PC-3 (cell line): ENCODE data around the gene OTX2. TPM values are rescaled to one million over a fixed set of nuclear protein-coding genes. Genes with fewer than 3 reads are reported as not detected.

Source experiments
- ATAC-seq: fragments of 200-7000 bp; cut with Tn5 transposase; 2 replicates; pipeline ENCODE4 v1.9.1; 2020; ENCODE audit warnings: mild to moderate bottlenecking, moderate library complexity
- BruUV-seq: library from RNA; stranded (reverse); fragments of 400-500 nt; replicated peaks from 2 replicates; lab custom pipeline; 2021; lab: Mats Ljungman, UMichigan
- CTCF ChIA-PET: fragments of 300-600 bp; sonication (Branson Sonifier 250); formaldehyde crosslinking; loops from one replicate; lab custom pipeline; 2022; ENCODE audit warnings: antibody characterized with exemption; lab: Charles Lee
- POLR2A ChIA-PET: fragments of 300-600 bp; sonication (Branson Sonifier 250); formaldehyde crosslinking; loops from one replicate; lab custom pipeline; 2022; ENCODE audit warnings: antibody characterized with exemption; ENCODE audit not compliant: unreplicated experiment; lab: Charles Lee
- DNase-seq: peaks from one replicate; pipeline ENCODE4 v3.0.0-alpha.2; 2015
- H2AFZ ChIP-seq: fragments of 300-600 bp; sonication (generic); 2 replicates; pipeline ENCODE4 v1.6.0; 2016; ENCODE audit warnings: antibody characterized with exemption, low read length
- H3F3A ChIP-seq: fragments of 300-600 bp; sonication (generic); one replicate; pipeline ENCODE4 v1.6.0; 2017; ENCODE audit warnings: antibody characterized with exemption, low read length, control low read depth, mild to moderate bottlenecking; ENCODE audit not compliant: unreplicated experiment
- H3K27ac ChIP-seq: fragments of 300-600 bp; sonication (generic); 2 replicates; pipeline ENCODE4 v1.5.1; 2016; ENCODE audit warnings: mild to moderate bottlenecking, low read length
- H3K27me3 ChIP-seq: fragments of 300-600 bp; sonication (generic); 2 replicates; pipeline ENCODE4 v1.6.1; 2016; ENCODE audit warnings: low read length, mixed read lengths
- H3K36me3 ChIP-seq: fragments of 300-600 bp; sonication (generic); 2 replicates; pipeline ENCODE4 v1.6.1; 2016; ENCODE audit warnings: low read depth, mixed run types, low read length, mixed read lengths
- H3K4me1 ChIP-seq: fragments of 300-600 bp; sonication (generic); 2 replicates; pipeline ENCODE4 v1.5.1; 2016; ENCODE audit warnings: low read length; ENCODE audit not compliant: insufficient read depth
- H3K4me2 ChIP-seq: fragments of 300-600 bp; sonication (generic); 2 replicates; pipeline ENCODE4 v1.6.0; 2016; ENCODE audit warnings: low read length
- H3K4me3 ChIP-seq: fragments of 300-600 bp; sonication (generic); 2 replicates; pipeline ENCODE4 v1.5.1; 2016; ENCODE audit warnings: mild to moderate bottlenecking, low read length, mixed read lengths
- H3K79me2 ChIP-seq: fragments of 300-600 bp; sonication (generic); 2 replicates; pipeline ENCODE4 v1.6.1; 2017; ENCODE audit warnings: low read length, mixed read lengths
- H3K9ac ChIP-seq: fragments of 300-600 bp; sonication (generic); 2 replicates; pipeline ENCODE4 v1.6.0; 2016; ENCODE audit warnings: mild to moderate bottlenecking, low read length
- H3K9me2 ChIP-seq: fragments of 300-600 bp; sonication (generic); replicated peaks from 2 replicates; pipeline ENCODE4 v1.6.1; 2016; ENCODE audit warnings: mixed run types, low read length, mixed read lengths
- H3K9me3 ChIP-seq: fragments of 300-600 bp; sonication (generic); 2 replicates; pipeline ENCODE4 v1.6.1; 2016; ENCODE audit warnings: low read length, mixed read lengths
- H4K20me1 ChIP-seq: fragments of 300-600 bp; sonication (generic); 2 replicates; pipeline ENCODE4 v1.6.1; 2016; ENCODE audit warnings: low read length, mixed read lengths
- EZH2 ChIP-seq: fragments of 300-600 bp; sonication (generic); IDR thresholded peaks from one replicate; pipeline ENCODE4 v1.6.1; 2017; ENCODE audit warnings: antibody characterized with exemption, mild to moderate bottlenecking, low read length; ENCODE audit not compliant: unreplicated experiment
- EZH2phosphoT487 ChIP-seq: fragments of 300-600 bp; sonication (generic); IDR thresholded peaks from 2 replicates; pipeline ENCODE4 v1.6.1; 2018; ENCODE audit warnings: mild to moderate bottlenecking, antibody characterized with exemption, low read length, borderline replicate concordance
- intact Hi-C: fragments of 100-400 bp; cut with micrococcal nuclease; formaldehyde crosslinking; loops from 2 replicates; pipeline ENCODE4 v1.9.0; 2023
- total RNA-seq: library from RNA; depleted of rRNA; stranded (reverse); fragments of >200 nt; gene quantifications from 2 replicates; pipeline ENCODE4 v1.2.3, GENCODE V29; 2014
- TF ChIP-seq, protein P1 (sequence below): fragments of 300-600 bp; sonication (generic); conservative IDR thresholded peaks from 2 replicates; pipeline ENCODE4 v1.5.1; 2017; ENCODE audit warnings: antibody characterized with exemption, low read depth, mild to moderate bottlenecking, low read length

Gene OTX2
- total RNA-seq, 1 experiment from 2014 or later: not detected

DNA sequence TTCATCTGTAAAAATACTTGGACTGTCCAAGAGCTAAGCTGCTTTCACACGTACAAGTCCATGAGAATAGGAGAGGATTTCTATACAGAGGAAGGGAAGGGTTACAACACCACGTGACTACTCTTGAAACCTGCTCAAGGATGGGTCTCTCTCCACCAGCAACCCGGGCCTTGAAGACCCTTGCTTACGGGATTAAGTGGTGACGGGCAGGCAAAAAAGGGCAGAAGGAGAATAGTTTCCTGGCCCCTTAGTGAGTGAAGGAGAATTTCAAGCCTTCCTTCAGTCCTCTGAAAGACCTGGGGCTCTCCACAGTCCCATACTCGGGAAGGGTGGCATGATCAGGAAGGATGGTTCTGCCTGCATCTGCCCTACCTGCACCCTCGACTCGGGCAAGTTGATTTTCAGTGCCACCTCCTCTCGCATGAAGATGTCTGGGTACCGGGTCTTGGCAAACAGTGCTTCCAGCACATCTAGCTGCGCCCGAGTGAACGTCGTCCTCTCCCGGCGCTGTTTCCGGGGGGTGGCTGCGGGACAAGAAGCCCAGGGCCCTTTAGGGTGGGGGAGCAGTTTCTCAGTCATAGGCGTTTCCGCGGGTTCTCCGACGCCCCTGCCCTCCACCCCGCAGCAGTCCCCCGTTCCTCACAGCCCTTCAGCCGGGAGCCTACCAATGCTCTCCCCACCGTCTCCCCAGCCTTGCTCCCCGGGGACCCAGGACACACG lies 6.3 kb downstream of the OTX2 start:
- Histone ChIP-seq H3K4me1 (no peaks in the 10 kb centered on the region), H3K9me3 (no peaks in the 10 kb centered on the region), H2AFZ (no peak overlapping the region), H3K4me2 (no peak overlapping the region), H3K9me2 (no peaks in the 10 kb centered on the region), H4K20me1 (no peaks in the 10 kb centered on the region), H3K27ac (no peak overlapping the region), H3K36me3 (no peaks in the 10 kb centered on the region), H3K4me3 (no peak overlapping the region), H3K79me2 (no peaks in the 10 kb centered on the region), H3K9ac (no peak overlapping the region), H3K27me3 (peaks cover 96% of the 10 kb centered on the region), H3F3A (no peaks in the 10 kb centered on the region)
- no peak for ATAC-seq
- no peak for DNase-seq
- ChIA-PET CTCF (no interaction called here), POLR2A (no interaction called here)
- no TSS peak for BruUV-seq
- TF ChIP-seq EZH2: no peak
- TF ChIP-seq, protein P1, sequence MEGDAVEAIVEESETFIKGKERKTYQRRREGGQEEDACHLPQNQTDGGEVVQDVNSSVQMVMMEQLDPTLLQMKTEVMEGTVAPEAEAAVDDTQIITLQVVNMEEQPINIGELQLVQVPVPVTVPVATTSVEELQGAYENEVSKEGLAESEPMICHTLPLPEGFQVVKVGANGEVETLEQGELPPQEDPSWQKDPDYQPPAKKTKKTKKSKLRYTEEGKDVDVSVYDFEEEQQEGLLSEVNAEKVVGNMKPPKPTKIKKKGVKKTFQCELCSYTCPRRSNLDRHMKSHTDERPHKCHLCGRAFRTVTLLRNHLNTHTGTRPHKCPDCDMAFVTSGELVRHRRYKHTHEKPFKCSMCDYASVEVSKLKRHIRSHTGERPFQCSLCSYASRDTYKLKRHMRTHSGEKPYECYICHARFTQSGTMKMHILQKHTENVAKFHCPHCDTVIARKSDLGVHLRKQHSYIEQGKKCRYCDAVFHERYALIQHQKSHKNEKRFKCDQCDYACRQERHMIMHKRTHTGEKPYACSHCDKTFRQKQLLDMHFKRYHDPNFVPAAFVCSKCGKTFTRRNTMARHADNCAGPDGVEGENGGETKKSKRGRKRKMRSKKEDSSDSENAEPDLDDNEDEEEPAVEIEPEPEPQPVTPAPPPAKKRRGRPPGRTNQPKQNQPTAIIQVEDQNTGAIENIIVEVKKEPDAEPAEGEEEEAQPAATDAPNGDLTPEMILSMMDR: no peak
- intact Hi-C loops: no loop called here

DNA sequence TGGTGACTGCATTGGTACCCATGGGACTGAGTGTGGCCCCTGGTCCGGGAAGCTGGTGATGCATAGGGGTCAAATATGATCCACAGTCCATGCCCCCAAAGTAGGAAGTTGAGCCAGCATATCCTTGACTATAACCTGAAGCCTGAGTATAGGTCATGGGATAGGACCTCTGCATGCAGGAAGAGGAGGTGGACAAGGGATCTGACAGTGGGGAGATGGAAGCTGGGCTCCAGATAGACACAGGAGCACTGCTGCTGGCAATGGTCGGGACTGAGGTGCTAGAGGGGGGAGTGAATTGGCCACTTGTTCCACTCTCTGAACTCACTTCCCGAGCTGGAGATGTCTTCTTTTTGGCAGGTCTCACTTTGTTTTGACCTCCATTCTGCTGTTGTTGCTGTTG lies 8.4 kb downstream of the OTX2 start:
- Histone ChIP-seq H2AFZ (no peak overlapping the region), H3K4me2 (no peak overlapping the region), H3K27ac (no peak overlapping the region), H3K79me2 (no peaks in the 10 kb centered on the region), H3K9ac (no peak overlapping the region), H3K4me1 (no peaks in the 10 kb centered on the region), H3K9me2 (no peaks in the 10 kb centered on the region), H3F3A (no peaks in the 10 kb centered on the region), H3K27me3 (peaks cover 96% of the 10 kb centered on the region), H4K20me1 (no peaks in the 10 kb centered on the region), H3K4me3 (no peak overlapping the region), H3K9me3 (no peaks in the 10 kb centered on the region), H3K36me3 (no peaks in the 10 kb centered on the region)
- intact Hi-C loops: no loop called here
- ChIA-PET CTCF (no interaction called here), POLR2A (no interaction called here)
- no peak for ATAC-seq
- no TSS peak for BruUV-seq
- no peak for TF ChIP-seq EZH2phosphoT487
- TF ChIP-seq EZH2: no peak
- TF ChIP-seq, protein P1: no peak
- no peak for DNase-seq

DNA sequence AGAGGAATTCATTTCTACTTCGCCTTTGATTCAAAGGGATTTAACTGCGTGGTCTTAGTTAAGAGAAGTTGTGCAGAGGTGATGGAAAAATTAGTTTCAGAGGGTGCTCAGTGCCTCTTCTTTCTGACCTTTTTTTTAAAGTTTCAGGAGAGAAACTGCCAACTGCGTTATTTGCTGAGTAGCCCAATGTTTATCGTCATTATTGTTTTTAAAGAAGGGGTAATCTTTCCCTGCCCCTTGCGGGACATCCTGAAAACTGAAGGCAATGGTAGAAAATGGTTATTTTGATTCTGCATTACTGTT lies 11.0 kb downstream of the OTX2 start:
- no peak overlapping the region for H3K9ac ChIP-seq
- H3K4me3 ChIP-seq: no peak overlapping the region
- ATAC-seq (no peak), DNase-seq (no peak)
- intact Hi-C loops: no loop called here
- CTCF ChIA-PET: no interaction called here
- H3F3A ChIP-seq: no peaks in the 10 kb centered on the region
- TF ChIP-seq, protein P1: no peak
- TF ChIP-seq EZH2phosphoT487 (no peak), EZH2 (no peak)
- H3K27me3 ChIP-seq: peaks cover 98% of the 10 kb centered on the region
- H3K36me3 ChIP-seq: no peaks in the 10 kb centered on the region
- H3K9me2 ChIP-seq: no peaks in the 10 kb centered on the region
- H3K4me1 ChIP-seq: no peaks in the 10 kb centered on the region
- H3K79me2 ChIP-seq: no peaks in the 10 kb centered on the region
- no peak overlapping the region for H2AFZ ChIP-seq
- H3K4me2 ChIP-seq: no peak overlapping the region
- POLR2A ChIA-PET: no interaction called here
- no TSS peak for BruUV-seq
- no peaks in the 10 kb centered on the region for H4K20me1 ChIP-seq
- H3K27ac ChIP-seq: no peak overlapping the region
- H3K9me3 ChIP-seq: no peaks in the 10 kb centered on the region
